Heart left ventricle (tissue), 16 donors: Measurements from ENCODE around the gene ICAM3. TPM values are rescaled to one million over a fixed set of nuclear protein-coding genes. Genes with fewer than 3 reads are reported as not detected.
A peak's percentile ranks its signal among the peaks of the same experiment; 100 is the strongest.

Source experiments
- ATAC-seq, 4 donors: fragments of 200-7000 bp; cut with Tn5 transposase; one replicate each; pipeline ENCODE4 v1.9.1; 2020 to 2022; ENCODE audit warnings: moderate library complexity in 4 of 4, mild to moderate bottlenecking in 3 of 4, moderate number of reproducible peaks in 1 of 4
- DNase-seq, 5 donors: peaks; one replicate each; pipeline ENCODE4 v3.0.0-alpha.2; 2020
- H3K27ac ChIP-seq, 12 donors: fragments of 200-600 bp; sonication (generic) in 4 of 12; one replicate each; pipeline versions ENCODE4 v1.5.0 to v1.8.0; 2016 to 2022; ENCODE audit warnings: mild to moderate bottlenecking in 2 of 12
- H3K27me3 ChIP-seq, 9 donors: fragments of 200-600 bp; sonication (generic) in 2 of 9; one replicate each; pipeline versions ENCODE4 v1.5.1 to v1.8.0; 2016 to 2022; ENCODE audit warnings: mild to moderate bottlenecking in 3 of 9
- H3K36me3 ChIP-seq, 9 donors: fragments of 200-600 bp; sonication (generic) in 2 of 9; one replicate each; pipeline versions ENCODE4 v1.5.0 to v1.8.0; 2018 to 2022; ENCODE audit warnings: mild to moderate bottlenecking in 2 of 9
- H3K4me1 ChIP-seq, 12 donors: fragments of 200-600 bp; sonication (generic) in 4 of 12; one replicate each; pipeline versions ENCODE4 v1.5.0 to v1.8.0; 2016 to 2022; ENCODE audit warnings: mild to moderate bottlenecking in 3 of 12
- H3K4me3 ChIP-seq, 12 donors: fragments of 200-600 bp; sonication (generic) in 4 of 12; one replicate each; pipeline versions ENCODE4 v1.5.0 to v1.8.0; 2017 to 2022; ENCODE audit warnings: mild to moderate bottlenecking in 9 of 12, moderate library complexity in 4 of 12
- H3K9me3 ChIP-seq, 12 donors: fragments of 200-600 bp; sonication (generic) in 4 of 12; one replicate each; pipeline versions ENCODE4 v1.5.0 to v1.8.0; 2016 to 2022; ENCODE audit warnings: mild to moderate bottlenecking in 1 of 12
- POLR2A ChIP-seq, 2 donors: fragments of 450-650 bp; IDR thresholded peaks; one replicate each; pipeline ENCODE4 v1.6.1; 2017; ENCODE audit warnings: antibody characterized with exemption in 2 of 2, mild to moderate bottlenecking in 2 of 2, moderate library complexity in 2 of 2
- WGBS, 4 donors: extraction: QIAGEN DNeasy Blood & Tissue Kit in 2 of 4; methylation state at CpG; one replicate each; pipeline versions ENCODE4 v1.1.5 to v1.1.7; 2013 to 2018; 5-methylcytosine and 5-hydroxymethylcytosine counted together
- intact Hi-C, 10 donors: fragments of 100-400 bp; cut with DNase I; formaldehyde crosslinking; loops; one replicate each; pipeline versions ENCODE4 v1.11.1 to v1.14.2; 2022
- polyA plus RNA-seq, 2 donors: library from polyadenylated mRNA; stranded (reverse); fragments of 200-250 nt; gene quantifications; one replicate each; pipeline ENCODE4 v1.2.3, GENCODE V29; 2013
- total RNA-seq, 9 donors: library from RNA; depleted of rRNA in 2 of 9; stranded (reverse); fragments of >200 nt in 2 of 9; fragmentation: NEBNext Ultra II Directional in 3 of 9; extraction: Animal tissue kit (Norgen Biotek cat#: 25700) in 3 of 9; gene quantifications; one replicate each; pipeline versions ENCODE4 v1.1.0 to v1.2.4, GENCODE V29; 2016 to 2023
- TF ChIP-seq, protein P1 (sequence below), 12 donors: fragments of 200-600 bp; sonication (generic) in 4 of 12; IDR thresholded peaks; one replicate each; pipeline versions ENCODE4 v1.5.0 to v1.8.0; 2018 to 2022; ENCODE audit warnings: antibody characterized with exemption in 12 of 12, mild to moderate bottlenecking in 5 of 12
- donor health status: ischemic (EF 13 %, LVEDD 7.1; RV severe dilation, severe dysfunction).
- donor health status: healthy with polysubstance abuse.
- donor health status: DM: no; HTN: yes; CAD: no.
- donor health status: DM: no; HTN: no; CAD: no.
- donor health status: ischemic (EF 25% LVEDD 6.9; RV normal size, moderate dysfunction).
- donor health status: ischemic (EF 25% LVEDD 5.7; RV mildly dilated, moderate dysfunction).
- donor health status: healthy.
- donor health status: DM: yes; HTN: yes; CAD: no.
- donor health status: ischemic (EF 35%, LVEDD 5.7; RV mildly dilated, moderate dysfunction).
- donor health status: nonischemic (EF 11% LVEDD 7.7; RV severe dilation, severe dysfunction).
- donor health status: DM: yes; HTN: yes; CAD: no.
- donor health status: PGD.
- donor health status: ischemic (EF 29% LVEDD 5.4; RV normal size, mild dysfunction).
- donor health status: nonischemic (EF 23%, LVEDD 6.1; RV moderate dilation, normal function).

Gene ICAM3
- total and polyA plus RNA-seq, 11 donors = 5.6 to 24.9 (median 17.2) TPM

DNA sequence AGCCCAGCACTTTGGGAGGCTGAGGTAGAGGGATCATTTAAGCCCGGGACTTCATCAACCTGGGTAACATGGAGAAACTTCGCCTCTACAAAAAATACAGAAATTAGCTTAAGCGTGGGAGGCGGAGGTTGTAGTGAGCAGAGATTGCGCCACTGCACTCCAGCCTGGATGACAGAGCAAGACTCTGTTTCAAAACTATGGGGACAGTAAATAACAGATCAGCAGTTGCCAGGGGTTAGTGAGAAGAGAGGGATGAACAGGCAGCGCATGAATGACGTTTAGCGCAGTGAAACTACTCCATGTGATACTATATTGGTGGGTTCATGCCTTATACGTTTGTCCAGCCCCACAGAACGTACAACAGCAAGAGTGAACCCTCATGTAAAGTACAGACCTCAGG, 7.1 kb upstream of the ICAM3 start:
- peaks cover 0 to 24% (median 18%) of the 10 kb centered on the region in 9 donors for H3K36me3 ChIP-seq
- H3K9me3 ChIP-seq = no peaks in the 10 kb centered on the region
- ATAC-seq (peak in 3 of 4 donors; percentile 58 to 79 (median 66)), DNase-seq (peak in 2 of 5 donors; percentile 39 to 50)
- H3K27me3 ChIP-seq = no peaks in the 10 kb centered on the region
- H3K4me1 ChIP-seq = no peaks in the 10 kb centered on the region
- intact Hi-C loops = no loop called here
- no peak for TF ChIP-seq POLR2A (IDR thresholded peaks at IDR 0.05)
- TF ChIP-seq, protein P1, sequence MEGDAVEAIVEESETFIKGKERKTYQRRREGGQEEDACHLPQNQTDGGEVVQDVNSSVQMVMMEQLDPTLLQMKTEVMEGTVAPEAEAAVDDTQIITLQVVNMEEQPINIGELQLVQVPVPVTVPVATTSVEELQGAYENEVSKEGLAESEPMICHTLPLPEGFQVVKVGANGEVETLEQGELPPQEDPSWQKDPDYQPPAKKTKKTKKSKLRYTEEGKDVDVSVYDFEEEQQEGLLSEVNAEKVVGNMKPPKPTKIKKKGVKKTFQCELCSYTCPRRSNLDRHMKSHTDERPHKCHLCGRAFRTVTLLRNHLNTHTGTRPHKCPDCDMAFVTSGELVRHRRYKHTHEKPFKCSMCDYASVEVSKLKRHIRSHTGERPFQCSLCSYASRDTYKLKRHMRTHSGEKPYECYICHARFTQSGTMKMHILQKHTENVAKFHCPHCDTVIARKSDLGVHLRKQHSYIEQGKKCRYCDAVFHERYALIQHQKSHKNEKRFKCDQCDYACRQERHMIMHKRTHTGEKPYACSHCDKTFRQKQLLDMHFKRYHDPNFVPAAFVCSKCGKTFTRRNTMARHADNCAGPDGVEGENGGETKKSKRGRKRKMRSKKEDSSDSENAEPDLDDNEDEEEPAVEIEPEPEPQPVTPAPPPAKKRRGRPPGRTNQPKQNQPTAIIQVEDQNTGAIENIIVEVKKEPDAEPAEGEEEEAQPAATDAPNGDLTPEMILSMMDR (IDR thresholded peaks at IDR 0.05) = no peak
- H3K4me3 ChIP-seq = peak overlapping the region in 1 of 12 donors; percentile 5
- H3K27ac ChIP-seq = peak overlapping the region in 2 of 12 donors; percentile 17 to 73
- 73 to 77% (median 74%) methylated on average over 10 of the region's 10 CpGs for WGBS, 4 donors

DNA sequence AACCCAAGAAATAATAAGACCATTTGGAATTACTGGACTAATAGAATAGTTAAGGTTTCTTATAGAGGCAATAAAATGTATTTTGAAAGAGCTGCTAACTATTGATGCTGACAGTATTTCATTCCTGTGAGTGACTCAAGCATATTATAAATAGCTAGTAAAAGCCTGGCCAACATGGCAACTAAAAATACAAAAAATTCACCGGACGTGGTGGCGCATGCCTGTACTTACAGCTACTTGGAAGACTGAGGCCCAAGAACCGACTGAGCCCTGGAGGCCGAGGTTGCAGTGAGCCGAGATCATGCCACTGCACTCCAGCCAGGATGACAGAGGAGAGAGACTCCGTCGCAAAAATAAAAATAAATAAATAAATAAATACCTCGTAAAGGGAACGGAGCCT, 5.4 kb upstream of the ICAM3 start:
- Histone ChIP-seq H3K4me1 (peaks cover 0 to 7% (median 0%) of the 10 kb centered on the region in 12 donors), H3K4me3 (no peak overlapping the region), H3K36me3 (peaks cover 0 to 6% (median 2%) of the 10 kb centered on the region in 9 donors), H3K27ac (no peak overlapping the region), H3K27me3 (no peaks in the 10 kb centered on the region), H3K9me3 (no peaks in the 10 kb centered on the region)
- DNase-seq = no peak
- WGBS, 4 donors = 78 to 93% (median 86%) methylated on average over 10 of the region's 10 CpGs
- ATAC-seq = no peak
- no peak for TF ChIP-seq POLR2A (IDR thresholded peaks at IDR 0.05)
- TF ChIP-seq, protein P1 (IDR thresholded peaks at IDR 0.05) = no peak
- intact Hi-C loops = no loop called here

DNA sequence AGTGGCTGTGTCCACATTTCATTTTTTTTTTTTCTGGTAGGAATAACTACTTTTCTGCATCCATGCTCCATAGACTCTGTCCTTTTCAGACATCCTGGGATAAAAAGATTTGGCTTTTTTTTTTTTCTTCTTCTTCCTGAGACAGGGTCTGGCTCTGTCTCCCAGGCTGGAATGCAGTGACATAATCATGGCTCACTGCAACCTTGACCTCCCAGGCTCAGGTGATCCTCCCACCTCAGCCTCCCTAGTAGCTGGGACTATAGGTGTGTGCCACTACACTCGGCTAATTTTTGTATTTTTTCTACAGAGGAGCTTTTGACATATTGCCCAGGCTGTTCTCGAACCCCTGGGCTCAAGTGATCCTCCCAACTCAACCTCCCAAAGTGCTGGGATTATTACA, 4.1 kb upstream of the ICAM3 start:
- ATAC-seq (no peak), DNase-seq (no peak)
- no peak for TF ChIP-seq POLR2A (IDR thresholded peaks at IDR 0.05)
- TF ChIP-seq, protein P1 (IDR thresholded peaks at IDR 0.05) = no peak
- Histone ChIP-seq H3K4me1 (peaks cover 0 to 19% (median 0%) of the 10 kb centered on the region in 12 donors), H3K4me3 (no peak overlapping the region), H3K27me3 (no peaks in the 10 kb centered on the region), H3K36me3 (no peaks in the 10 kb centered on the region), H3K9me3 (no peaks in the 10 kb centered on the region), H3K27ac (no peak overlapping the region)
- intact Hi-C loops = no loop called here
- 67 to 84% (median 82%) methylated on average over 2 of the region's 2 CpGs for WGBS, 4 donors

GRCh38 chr19:10339977-10340376, 553 bp upstream of the ICAM3 start:
- ATAC-seq (no peak), DNase-seq (no peak)
- intact Hi-C loops = loop anchor here in 2 of 10 donors (10.0 kb wide), 1 partner anchor 45 kb away; the partner anchor contains the start of gene TYK2 (in 2 of the 2)
- no peak overlapping the region for H3K4me3 ChIP-seq
- WGBS, 4 donors = 85 to 91% (median 86%) methylated on average over 5 of the region's 5 CpGs
- TF ChIP-seq, protein P1 (IDR thresholded peaks at IDR 0.05) = no peak
- TF ChIP-seq POLR2A (IDR thresholded peaks at IDR 0.05) = no peak
- H3K4me1 ChIP-seq = peaks cover 0 to 27% (median 7%) of the 10 kb centered on the region in 12 donors
- no peaks in the 10 kb centered on the region for H3K9me3 ChIP-seq
- H3K27me3 ChIP-seq = no peaks in the 10 kb centered on the region
- H3K27ac ChIP-seq = peak overlapping the region in 1 of 12 donors; percentile 75
- H3K36me3 ChIP-seq = no peaks in the 10 kb centered on the region
